ENCODE data around the gene BICC1. TPM values are rescaled to one million over a fixed set of nuclear protein-coding genes. Genes with fewer than 3 reads are reported as not detected.
A peak's percentile ranks its signal among the peaks of the same experiment; 100 is the strongest.

The BICC1 gene
- total and polyA plus RNA-seq, 2 of the 8 experiments (the other 6 are each of a cell fraction or from before 2014, with no cell fraction given): 0.20 to 0.73 TPM

DNA sequence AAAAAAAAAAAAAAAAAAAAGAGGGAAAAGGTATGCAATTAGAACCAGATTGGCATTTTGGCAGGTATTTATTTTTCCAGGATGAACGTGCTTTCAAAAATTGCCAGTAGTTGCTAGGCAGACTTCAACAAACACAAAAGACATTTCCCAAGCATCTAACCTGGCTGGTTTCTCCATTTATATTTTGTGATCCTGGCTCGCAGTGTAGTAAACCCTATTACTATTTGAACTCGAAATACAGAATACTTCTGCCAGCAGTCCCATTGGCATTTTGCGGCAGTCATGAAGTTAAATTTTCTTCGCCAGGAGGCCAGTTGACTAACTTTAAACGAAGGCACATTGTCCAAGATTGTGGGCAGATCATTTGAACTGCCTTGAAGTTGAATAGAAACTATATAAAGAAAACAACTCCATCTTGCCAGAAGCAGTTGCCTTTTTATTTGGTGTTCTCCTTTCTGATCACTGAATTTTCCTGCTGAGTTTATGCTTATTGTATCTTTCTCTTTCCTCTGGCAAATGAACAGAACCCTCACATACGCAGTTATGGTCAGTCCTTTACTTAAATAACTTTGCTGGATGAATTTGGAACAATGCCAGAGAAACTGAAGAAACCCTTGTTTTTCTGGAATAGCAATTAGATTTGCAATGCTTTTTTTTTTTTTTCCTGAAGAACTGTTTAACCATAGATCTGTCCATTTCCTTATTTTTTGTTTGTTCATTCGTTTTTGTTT is 132.9 kb downstream of the BICC1 start:
- Histone ChIP-seq H3K4me2 (ENCODE audit: insufficient read depth in 1 of 2, low read depth in 2 of 2, low read length in 2 of 2) (no peak overlapping the region), H4K91ac (replicated peaks; ENCODE audit: insufficient read length, low read length) (no peak overlapping the region), H3K4me3 (ENCODE audit: extremely low read depth in 1 of 4, insufficient read depth in 2 of 4, low read depth in 3 of 4, low read length in 4 of 4) (no peak overlapping the region), H4K20me1 (replicated peaks in 1 of 2; ENCODE audit: control insufficient read depth in 1 of 2, insufficient read depth in 2 of 2, low read length in 2 of 2) (no peaks in the 10 kb centered on the region), H4K5ac (ENCODE audit: insufficient read length, low read depth, low read length) (no peak overlapping the region), H3K27ac (ENCODE audit: low read depth, low read length) (no peak overlapping the region), H3K9me3 (ENCODE audit: insufficient read depth in 2 of 2, low read depth in 1 of 2, low read length in 1 of 2) (no peaks in the 10 kb centered on the region), H3K23ac (ENCODE audit: insufficient read length) (no peak overlapping the region), H3K14ac (ENCODE audit: insufficient read length) (no peak overlapping the region), H4K8ac (ENCODE audit: extremely low read depth, insufficient read depth, low read length) (no peak overlapping the region), H2AK5ac (ENCODE audit: low read depth, low read length) (no peak overlapping the region), H2BK5ac (ENCODE audit: low read depth, low read length) (no peak overlapping the region), H3K36me3 (ENCODE audit: control insufficient read depth in 2 of 4, insufficient read depth in 4 of 4, low read length in 3 of 4) (no peaks in the 10 kb centered on the region), H2BK120ac (replicated peaks; ENCODE audit: low read depth, low read length) (no peak overlapping the region), H3K79me1 (ENCODE audit: low read depth, low read length) (no peaks in the 10 kb centered on the region), H3K27me3 (replicated peaks in 1 of 4; ENCODE audit: control insufficient read depth in 3 of 4, extremely low read depth in 1 of 4, insufficient read depth in 3 of 4, low read length in 3 of 4) (no peaks in the 10 kb centered on the region), H2BK20ac (ENCODE audit: low read length) (no peak overlapping the region), H3K79me2 (ENCODE audit: control insufficient read depth in 1 of 2, insufficient read depth in 2 of 2, low read length in 2 of 2) (no peaks in the 10 kb centered on the region), H3K9ac (replicated peaks in 1 of 4; ENCODE audit: extremely low read depth in 1 of 4, low read depth in 3 of 4, low read length in 3 of 4) (no peak overlapping the region), H3K56ac (replicated peaks; ENCODE audit: insufficient read length, low read depth, low read length) (no peak overlapping the region), H2BK15ac (ENCODE audit: low read length) (no peak overlapping the region), H3K23me2 (ENCODE audit: low read depth, low read length) (no peaks in the 10 kb centered on the region), H3K18ac (ENCODE audit: extremely low read depth, low read length) (no peak overlapping the region), H3K4me1 (replicated peaks in 1 of 4; ENCODE audit: control insufficient read depth in 3 of 4, insufficient read depth in 4 of 4, low read length in 3 of 4) (peaks cover 0 to 2% (median 0%) of the 10 kb centered on the region in 4 experiments; a peak in 2 of 7 replicates), H2BK12ac (ENCODE audit: low read depth, low read length) (no peak overlapping the region), H2AFZ (ENCODE audit: low read length) (no peak overlapping the region), H3K4ac (replicated peaks; ENCODE audit: insufficient read length, low read depth, low read length) (no peak overlapping the region)
- DNase-seq (ENCODE audit: low read depth in 1 of 2, low spot score in 2 of 2): no peak
- POLR2A ChIA-PET (ENCODE audit: partially characterized antibody): no interaction called here
- FAIRE-seq: no peak
- 92% methylated on average over 8 of the region's 8 CpGs; no CpG with 5 or more reads in 1 of the 2 experiments for WGBS, 2 experiments (ENCODE audit: extremely low coverage in 1 of 2, insufficient coverage in 1 of 2, insufficient read length in 1 of 2, insufficient replicate concordance in 2 of 2, low coverage in 1 of 2, low lambda C conversion rate in 2 of 2, missing lambda C conversion rate in 1 of 2)
- TF ChIP-seq CHD2 (IDR thresholded peaks at IDR 0.05; ENCODE audit: low read length) (no peak), RFX5 (IDR thresholded peaks at IDR 0.05; ENCODE audit: borderline replicate concordance, low read depth, low read length) (peak; percentile 53; the same call in 1 of the 2 replicates)
- TF ChIP-seq, protein P1, sequence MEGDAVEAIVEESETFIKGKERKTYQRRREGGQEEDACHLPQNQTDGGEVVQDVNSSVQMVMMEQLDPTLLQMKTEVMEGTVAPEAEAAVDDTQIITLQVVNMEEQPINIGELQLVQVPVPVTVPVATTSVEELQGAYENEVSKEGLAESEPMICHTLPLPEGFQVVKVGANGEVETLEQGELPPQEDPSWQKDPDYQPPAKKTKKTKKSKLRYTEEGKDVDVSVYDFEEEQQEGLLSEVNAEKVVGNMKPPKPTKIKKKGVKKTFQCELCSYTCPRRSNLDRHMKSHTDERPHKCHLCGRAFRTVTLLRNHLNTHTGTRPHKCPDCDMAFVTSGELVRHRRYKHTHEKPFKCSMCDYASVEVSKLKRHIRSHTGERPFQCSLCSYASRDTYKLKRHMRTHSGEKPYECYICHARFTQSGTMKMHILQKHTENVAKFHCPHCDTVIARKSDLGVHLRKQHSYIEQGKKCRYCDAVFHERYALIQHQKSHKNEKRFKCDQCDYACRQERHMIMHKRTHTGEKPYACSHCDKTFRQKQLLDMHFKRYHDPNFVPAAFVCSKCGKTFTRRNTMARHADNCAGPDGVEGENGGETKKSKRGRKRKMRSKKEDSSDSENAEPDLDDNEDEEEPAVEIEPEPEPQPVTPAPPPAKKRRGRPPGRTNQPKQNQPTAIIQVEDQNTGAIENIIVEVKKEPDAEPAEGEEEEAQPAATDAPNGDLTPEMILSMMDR (IDR thresholded peaks at IDR 0.05; ENCODE audit: control extremely low read depth in 1 of 3, insufficient read depth in 1 of 3, low read depth in 1 of 3, low read length in 3 of 3): no peak
- CTCF ChIA-PET (ENCODE audit: partially characterized antibody): interaction anchor here (1.4 kb wide), 1 partner anchor 13 kb away, joined by 3 read pairs; no protein-coding TSS in a partner anchor
